ENCODE measurements around the gene PXYLP1.
"Not testable (repeated sequence)": the region's sequence is repeated elsewhere in the genome, so short reads cannot be mapped to it uniquely, and the experiment has no call there.

The PXYLP1 gene

DNA sequence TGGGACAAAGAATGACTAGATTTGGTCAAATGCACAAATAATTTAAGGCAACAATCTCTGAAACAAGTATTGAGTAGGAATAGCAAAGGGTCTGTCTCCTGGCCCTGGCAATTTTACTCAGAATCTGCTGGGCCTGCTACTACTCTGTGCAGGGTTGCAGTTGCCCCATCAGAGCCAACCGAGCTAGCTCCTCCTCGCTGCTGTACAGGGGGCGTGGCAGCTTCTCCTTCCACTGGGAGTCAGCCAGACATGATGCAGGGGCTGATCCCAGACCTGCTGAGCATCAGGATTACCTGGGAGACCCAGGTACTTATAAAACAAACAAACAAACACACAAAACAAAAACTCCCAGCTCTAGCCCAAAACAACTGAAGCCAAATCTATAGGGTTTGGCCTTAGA lies 30.5 kb upstream of the PXYLP1 start:
- no peak overlapping the region for H3K4me3 ChIP-seq (ENCODE audit: low read depth, low read length)
- TF ChIP-seq CTCF (IDR thresholded peaks at IDR 0.05; ENCODE audit: borderline replicate concordance, insufficient read depth, low read depth, low read length) = no peak

DNA sequence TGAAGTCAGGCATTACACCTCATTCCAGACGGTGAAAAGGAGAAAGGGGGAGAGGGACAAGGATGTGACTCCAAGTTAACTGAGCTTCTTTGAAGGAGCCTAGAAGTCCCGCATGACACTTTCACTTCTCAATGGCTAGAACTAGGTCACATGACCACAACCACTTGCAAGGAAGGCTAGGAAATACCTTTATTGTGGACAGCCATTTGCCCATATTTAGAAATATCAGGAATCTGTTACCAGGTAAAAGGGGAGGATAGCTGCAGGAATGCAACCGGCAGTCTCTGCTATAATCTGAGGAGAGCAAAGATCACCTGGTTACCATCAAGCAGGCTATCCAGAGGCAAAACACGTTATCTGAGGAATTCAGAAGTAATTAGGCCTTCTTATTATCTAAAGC lies 28.9 kb upstream of the PXYLP1 start:
- TF ChIP-seq CTCF (IDR thresholded peaks at IDR 0.05; ENCODE audit: borderline replicate concordance, insufficient read depth, low read depth, low read length) = no peak
- H3K4me3 ChIP-seq (ENCODE audit: low read depth, low read length) = no peak overlapping the region

DNA sequence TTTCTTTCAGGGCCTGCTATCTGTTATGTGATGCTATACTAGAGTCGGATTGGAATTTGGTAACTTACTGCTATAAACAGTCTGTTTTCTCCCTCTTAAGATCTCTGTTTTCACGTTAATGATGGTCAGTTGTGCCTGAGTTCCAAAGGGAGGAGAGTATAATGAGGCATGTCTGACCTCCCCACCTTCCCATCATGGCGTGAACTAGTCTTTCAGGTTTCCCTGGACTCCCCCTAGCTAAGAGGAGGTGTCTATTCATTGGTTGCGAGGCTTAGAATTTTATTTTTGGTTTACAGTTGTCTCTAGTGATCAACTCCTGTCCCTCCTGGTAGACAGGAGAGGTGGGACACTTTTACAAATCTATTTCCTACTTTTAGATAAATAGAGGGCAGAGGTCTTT lies 27.8 kb upstream of the PXYLP1 start:
- H3K4me3 ChIP-seq (ENCODE audit: low read depth, low read length) = no peak overlapping the region
- no peak for TF ChIP-seq CTCF (IDR thresholded peaks at IDR 0.05; ENCODE audit: borderline replicate concordance, insufficient read depth, low read depth, low read length)

- TF ChIP-seq CTCF (IDR thresholded peaks at IDR 0.05; ENCODE audit: borderline replicate concordance, insufficient read depth, low read depth, low read length) = no peak
- no peak overlapping the region for H3K4me3 ChIP-seq (ENCODE audit: low read depth, low read length)
These were observed 27.3 kb upstream of the PXYLP1 start for GRCh38 chr3:141204343-141204742.

- not testable (repeated sequence) for H3K4me3 ChIP-seq (ENCODE audit: low read depth, low read length)
These were observed 20.3 kb upstream of the PXYLP1 start for GRCh38 chr3:141211306-141211705.

DNA sequence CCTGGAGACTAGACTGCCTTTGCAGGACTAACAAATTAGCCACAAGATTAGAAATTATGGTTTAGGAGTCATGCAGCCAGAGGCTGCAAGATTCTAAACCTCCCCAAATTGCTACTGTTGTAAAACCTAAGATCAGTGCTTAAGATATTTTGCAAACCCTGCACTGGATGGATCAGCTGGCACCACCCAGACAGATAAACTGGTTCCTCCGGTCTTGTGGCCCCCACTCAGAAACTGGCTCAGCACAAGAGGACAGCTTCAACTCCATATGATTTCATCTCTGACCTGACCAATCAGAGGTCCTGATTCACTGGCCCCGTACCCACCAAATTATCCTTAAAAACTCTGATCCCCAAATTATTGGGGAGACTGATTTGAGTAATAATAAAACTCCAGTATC lies 19.5 kb upstream of the PXYLP1 start:
- no peak overlapping the region for H3K4me3 ChIP-seq (ENCODE audit: low read depth, low read length)
- no peak for TF ChIP-seq CTCF (IDR thresholded peaks at IDR 0.05; ENCODE audit: borderline replicate concordance, insufficient read depth, low read depth, low read length)

GRCh38 chr3:141212555-141212954 lies 19.1 kb upstream of the PXYLP1 start:
- no peak overlapping the region for H3K4me3 ChIP-seq (ENCODE audit: low read depth, low read length)
- no peak for TF ChIP-seq CTCF (IDR thresholded peaks at IDR 0.05; ENCODE audit: borderline replicate concordance, insufficient read depth, low read depth, low read length)

DNA sequence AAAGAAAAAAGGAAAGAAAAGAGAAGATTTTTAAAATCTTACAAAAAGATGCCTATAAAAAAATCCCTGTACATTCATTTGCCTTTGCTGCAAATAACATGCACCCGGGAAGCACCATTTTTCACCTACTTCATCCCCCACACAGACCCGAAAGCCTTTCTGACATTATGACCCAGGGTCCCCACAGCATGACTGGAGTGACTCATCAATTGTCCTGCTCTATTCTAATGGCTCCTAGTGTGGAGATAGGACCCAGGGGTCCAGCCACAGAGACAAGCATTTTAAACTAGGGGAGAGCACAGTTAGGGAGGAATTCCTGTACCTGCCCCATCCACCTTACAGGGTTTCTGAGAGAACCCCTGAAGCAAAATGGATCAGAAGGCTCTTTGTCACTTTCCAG lies 14.7 kb upstream of the PXYLP1 start:
- no peak overlapping the region for H3K4me3 ChIP-seq (ENCODE audit: low read depth, low read length)
- TF ChIP-seq CTCF (IDR thresholded peaks at IDR 0.05; ENCODE audit: borderline replicate concordance, insufficient read depth, low read depth, low read length) = no peak
